Fibroblast of mammary gland (primary cell): ENCODE data around the gene LARP6.
A peak's percentile ranks its signal among the peaks of the same experiment; 100 is the strongest.
"Not testable (repeated sequence)": the region's sequence is repeated elsewhere in the genome, so short reads cannot be mapped to it uniquely, and the experiment has no call there.

Experiments used
- DNase-seq: peaks from one replicate; pipeline ENCODE4 v3.0.0-alpha.2; 2010; ENCODE audit warnings: low read depth
- H3K4me3 ChIP-seq: 2 replicates; pipeline ENCODE4 v1.5.1; 2011; ENCODE audit warnings: low read depth, mild to moderate bottlenecking, low read length, moderate library complexity; ENCODE audit not compliant: control insufficient read depth
- TF ChIP-seq, protein P1 (sequence below): conservative IDR thresholded peaks from 2 replicates; pipeline ENCODE4 v1.5.1; 2011; ENCODE audit warnings: low read depth, low read length, inconsistent platforms; ENCODE audit not compliant: control insufficient read depth, insufficient read depth

Gene LARP6

DNA sequence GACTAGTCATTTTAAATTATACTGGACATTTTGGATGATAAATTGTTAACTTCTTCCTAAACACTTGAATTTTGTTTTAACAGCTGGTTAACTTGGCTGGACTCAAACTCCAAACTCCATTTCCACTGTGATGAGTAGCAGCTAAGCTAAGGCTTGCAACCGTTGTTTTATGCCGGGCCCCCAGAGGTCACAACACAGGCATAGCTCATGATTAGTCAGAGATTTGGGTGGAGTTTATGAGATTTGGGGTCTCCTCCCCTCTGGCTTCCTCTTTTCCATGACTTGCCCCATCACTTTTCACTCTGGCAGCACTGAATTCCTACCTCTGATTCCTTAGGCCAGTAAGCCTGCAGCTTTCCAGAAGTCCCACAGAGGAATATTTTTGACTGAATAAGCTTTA lies 25.4 kb upstream of the LARP6 start:
- TF ChIP-seq, protein P1, sequence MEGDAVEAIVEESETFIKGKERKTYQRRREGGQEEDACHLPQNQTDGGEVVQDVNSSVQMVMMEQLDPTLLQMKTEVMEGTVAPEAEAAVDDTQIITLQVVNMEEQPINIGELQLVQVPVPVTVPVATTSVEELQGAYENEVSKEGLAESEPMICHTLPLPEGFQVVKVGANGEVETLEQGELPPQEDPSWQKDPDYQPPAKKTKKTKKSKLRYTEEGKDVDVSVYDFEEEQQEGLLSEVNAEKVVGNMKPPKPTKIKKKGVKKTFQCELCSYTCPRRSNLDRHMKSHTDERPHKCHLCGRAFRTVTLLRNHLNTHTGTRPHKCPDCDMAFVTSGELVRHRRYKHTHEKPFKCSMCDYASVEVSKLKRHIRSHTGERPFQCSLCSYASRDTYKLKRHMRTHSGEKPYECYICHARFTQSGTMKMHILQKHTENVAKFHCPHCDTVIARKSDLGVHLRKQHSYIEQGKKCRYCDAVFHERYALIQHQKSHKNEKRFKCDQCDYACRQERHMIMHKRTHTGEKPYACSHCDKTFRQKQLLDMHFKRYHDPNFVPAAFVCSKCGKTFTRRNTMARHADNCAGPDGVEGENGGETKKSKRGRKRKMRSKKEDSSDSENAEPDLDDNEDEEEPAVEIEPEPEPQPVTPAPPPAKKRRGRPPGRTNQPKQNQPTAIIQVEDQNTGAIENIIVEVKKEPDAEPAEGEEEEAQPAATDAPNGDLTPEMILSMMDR, result no peak
- peak; percentile 92 for DNase-seq
- no peak overlapping the region for H3K4me3 ChIP-seq

- H3K4me3 ChIP-seq, result no peak overlapping the region
- TF ChIP-seq, protein P1, result no peak
Measured at GRCh38 chr15:70876683-70877082, 22.7 kb upstream of the LARP6 start.

DNA sequence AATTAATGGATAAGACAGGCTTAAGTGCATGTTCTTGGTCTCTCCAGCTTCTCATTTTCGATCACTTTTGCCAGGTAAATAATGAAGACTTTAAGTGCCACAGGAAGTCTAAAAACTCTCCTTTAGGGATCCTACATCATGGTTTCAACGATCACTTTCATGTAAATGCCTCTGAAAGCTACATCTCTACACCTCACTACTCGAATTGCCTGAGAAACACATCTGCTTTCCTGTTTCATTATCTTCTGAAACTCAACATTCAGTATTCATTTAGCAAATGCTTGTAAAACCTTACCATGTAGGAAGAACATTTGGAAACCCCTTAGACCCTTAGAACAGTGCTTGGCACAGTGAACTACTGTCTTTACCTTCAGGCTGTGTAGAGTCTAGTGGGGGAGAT lies 22.1 kb upstream of the LARP6 start:
- TF ChIP-seq, protein P1, result no peak
- DNase-seq, result no peak

More at GRCh38 chr15:70876683-70877082, 22.7 kb upstream of the LARP6 start:
- DNase-seq, result no peak

DNA sequence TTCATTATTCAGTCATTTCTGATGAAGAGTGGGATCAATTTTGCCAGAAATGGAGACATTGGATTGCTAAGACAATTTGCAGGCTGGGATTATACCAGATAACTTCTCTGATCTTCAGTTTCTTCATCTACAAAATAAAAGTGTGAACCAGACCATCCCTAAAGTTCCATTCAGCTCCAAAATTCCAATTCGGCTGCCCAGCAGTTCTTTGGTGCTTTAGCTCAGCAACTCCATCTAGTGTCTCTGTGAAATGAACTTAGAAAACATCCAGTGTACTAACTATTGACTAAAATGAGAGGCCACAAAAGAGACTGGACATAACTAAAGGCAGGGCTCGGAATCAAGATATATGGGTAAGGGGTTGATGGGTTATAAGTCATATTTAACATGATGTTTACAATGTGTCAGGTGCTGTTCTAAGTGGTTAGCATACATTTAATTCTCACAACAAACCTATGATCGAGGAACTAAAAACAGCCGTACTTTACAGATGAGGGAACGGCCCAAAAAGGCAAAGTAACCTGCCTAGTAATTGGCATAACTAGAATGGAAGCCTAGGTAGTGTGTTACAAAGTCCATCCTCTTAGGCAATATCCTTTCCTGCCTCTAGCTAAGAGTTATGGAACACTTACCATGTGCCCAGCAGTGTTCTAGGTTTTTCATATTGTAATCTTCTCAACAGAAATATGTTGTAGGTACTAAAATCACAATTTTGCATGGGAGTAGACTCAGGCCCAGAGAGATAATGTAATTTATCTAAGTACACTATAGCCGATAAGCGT lies 21.2 kb upstream of the LARP6 start:
- peak; percentile 62 for DNase-seq
- TF ChIP-seq, protein P1, result peak; percentile 70
- no peak overlapping the region for H3K4me3 ChIP-seq

More for the DNA sequence above, 22.1 kb upstream of the LARP6 start:
- H3K4me3 ChIP-seq, result no peak overlapping the region

DNA sequence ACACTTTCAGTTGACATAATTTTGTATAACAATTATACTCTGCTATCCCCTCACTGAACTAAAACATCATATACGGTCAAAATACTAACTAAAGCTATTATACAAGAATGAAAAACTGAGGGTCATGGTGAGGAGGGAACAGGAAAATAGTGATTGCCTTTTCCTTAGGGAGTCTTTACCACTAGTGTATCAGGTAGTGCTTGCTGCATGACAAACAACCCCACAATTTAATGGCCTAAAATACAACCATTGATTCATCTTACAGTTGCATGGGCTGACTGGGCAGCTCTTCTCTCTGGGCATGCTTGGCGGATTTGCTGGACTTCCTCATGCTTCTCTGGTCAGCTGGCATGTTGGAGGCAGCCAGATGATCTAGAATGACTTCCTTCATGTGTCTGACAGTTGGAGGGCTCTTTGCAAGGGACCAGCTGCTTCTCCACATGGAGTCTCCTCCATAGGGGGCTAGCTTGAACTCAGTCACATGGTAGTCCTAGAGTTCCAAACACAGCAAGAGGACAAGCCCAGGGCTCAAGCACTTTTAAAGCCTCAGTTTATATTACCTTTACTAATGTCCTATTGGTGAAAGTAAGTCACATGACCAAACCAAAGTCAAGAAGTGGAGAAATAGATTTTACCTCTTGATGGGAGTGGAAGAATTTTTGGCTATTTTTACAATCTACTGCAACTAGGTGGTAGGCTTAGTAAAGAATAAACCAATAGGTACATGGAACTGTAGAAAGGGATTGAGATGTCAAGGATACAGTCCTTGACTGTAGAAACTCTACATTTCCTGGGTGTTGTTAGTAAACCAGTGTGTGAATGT lies 19.5 kb upstream of the LARP6 start:
- DNase-seq, result no peak
- TF ChIP-seq, protein P1, result no peak
- H3K4me3 ChIP-seq, result no peak overlapping the region

- DNase-seq, H3K4me3 ChIP-seq: not testable (repeated sequence)
Measured at GRCh38 chr15:70871490-70871889, 17.5 kb upstream of the LARP6 start.

GRCh38 chr15:70870051-70870450 lies 16.1 kb upstream of the LARP6 start:
- peak; percentile 83 for DNase-seq
- TF ChIP-seq, protein P1, result no peak
- no peak overlapping the region for H3K4me3 ChIP-seq
